ENCODE data around the gene MAPKBP1. TPM values are rescaled to one million over a fixed set of nuclear protein-coding genes. Genes with fewer than 3 reads are reported as not detected.

Gene MAPKBP1
- total and polyA plus RNA-seq, 9 of the 15 experiments (the other 6 are each of a cell fraction or from before 2014, with no cell fraction given): 0.15 to 9.5 (median 4.5) TPM

- ChIA-PET POLR2A (interaction anchor here (1.0 to 1.8 kb wide), 2 partner anchors 11 to 13 kb away, joined by 3 to 4 read pairs; partner anchors contain the start of gene JMJD7), CTCF (ENCODE audit: low intra/inter-chr PET ratio) (no interaction called here)
- no peak for ATAC-seq
- in situ Hi-C loops (cut with MboI) (no loop called here), intact Hi-C loops (cut with micrococcal nuclease) (no loop called here)
- no peak for FAIRE-seq
- no peak overlapping the region for H3K4me2 ChIP-seq (ENCODE audit: insufficient read depth, low read length)
- H3K27ac ChIP-seq (ENCODE audit: extremely low read depth, low read depth, low read length): no peak overlapping the region
- no peaks in the 10 kb centered on the region for H3K9me1 ChIP-seq (ENCODE audit: control insufficient read depth, insufficient read depth, low read length)
- BruUV-seq (replicated peaks): no TSS peak
- H3K9me3 ChIP-seq (replicated peaks; ENCODE audit: control insufficient read depth, insufficient read depth, low read depth, low read length): no peaks in the 10 kb centered on the region
- 80% methylated on average over 8 of the region's 10 CpGs for WGBS (ENCODE audit: insufficient coverage, low coverage, missing lambda C conversion rate)
- H3K9ac ChIP-seq (ENCODE audit: insufficient read depth in 1 of 2, low read depth in 2 of 2, low read length in 2 of 2): no peak overlapping the region
- no peaks in the 10 kb centered on the region for H4K20me1 ChIP-seq (replicated peaks; ENCODE audit: control insufficient read depth, insufficient read depth, low read length)
- no peak for DNase-seq (ENCODE audit: extremely low read depth in 1 of 4, low spot score in 3 of 4)
- H3K4me1 ChIP-seq (replicated peaks in 1 of 2; ENCODE audit: control insufficient read depth in 2 of 2, insufficient read depth in 2 of 2, low read length in 2 of 2): peaks cover 0 to 21% of the 10 kb centered on the region in 2 experiments; a peak in 2 of 5 replicates
- H3K79me2 ChIP-seq (ENCODE audit: control insufficient read depth, insufficient read depth, low read length): no peaks in the 10 kb centered on the region
- no peaks in the 10 kb centered on the region for H3K27me3 ChIP-seq (ENCODE audit: control insufficient read depth in 2 of 2, insufficient read depth in 2 of 2, low read length in 2 of 2)
- H2AFZ ChIP-seq (ENCODE audit: low read depth, low read length): no peak overlapping the region
- H3K4me3 ChIP-seq: no peak overlapping the region
- H3K36me3 ChIP-seq (ENCODE audit: control insufficient read depth, insufficient read depth, low read length): no peaks in the 10 kb centered on the region; the same call in 2 of the 3 replicates
- TF ChIP-seq, protein P1, sequence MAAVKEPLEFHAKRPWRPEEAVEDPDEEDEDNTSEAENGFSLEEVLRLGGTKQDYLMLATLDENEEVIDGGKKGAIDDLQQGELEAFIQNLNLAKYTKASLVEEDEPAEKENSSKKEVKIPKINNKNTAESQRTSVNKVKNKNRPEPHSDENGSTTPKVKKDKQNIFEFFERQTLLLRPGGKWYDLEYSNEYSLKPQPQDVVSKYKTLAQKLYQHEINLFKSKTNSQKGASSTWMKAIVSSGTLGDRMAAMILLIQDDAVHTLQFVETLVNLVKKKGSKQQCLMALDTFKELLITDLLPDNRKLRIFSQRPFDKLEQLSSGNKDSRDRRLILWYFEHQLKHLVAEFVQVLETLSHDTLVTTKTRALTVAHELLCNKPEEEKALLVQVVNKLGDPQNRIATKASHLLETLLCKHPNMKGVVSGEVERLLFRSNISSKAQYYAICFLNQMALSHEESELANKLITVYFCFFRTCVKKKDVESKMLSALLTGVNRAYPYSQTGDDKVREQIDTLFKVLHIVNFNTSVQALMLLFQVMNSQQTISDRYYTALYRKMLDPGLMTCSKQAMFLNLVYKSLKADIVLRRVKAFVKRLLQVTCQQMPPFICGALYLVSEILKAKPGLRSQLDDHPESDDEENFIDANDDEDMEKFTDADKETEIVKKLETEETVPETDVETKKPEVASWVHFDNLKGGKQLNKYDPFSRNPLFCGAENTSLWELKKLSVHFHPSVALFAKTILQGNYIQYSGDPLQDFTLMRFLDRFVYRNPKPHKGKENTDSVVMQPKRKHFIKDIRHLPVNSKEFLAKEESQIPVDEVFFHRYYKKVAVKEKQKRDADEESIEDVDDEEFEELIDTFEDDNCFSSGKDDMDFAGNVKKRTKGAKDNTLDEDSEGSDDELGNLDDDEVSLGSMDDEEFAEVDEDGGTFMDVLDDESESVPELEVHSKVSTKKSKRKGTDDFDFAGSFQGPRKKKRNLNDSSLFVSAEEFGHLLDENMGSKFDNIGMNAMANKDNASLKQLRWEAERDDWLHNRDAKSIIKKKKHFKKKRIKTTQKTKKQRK (IDR thresholded peaks at IDR 0.05; ENCODE audit: borderline replicate concordance, low read depth, low read length): no peak
- no peak for TF ChIP-seq SREBF1 (IDR thresholded peaks at IDR 0.05; ENCODE audit: borderline replicate concordance, low read depth, low read length)
- TF ChIP-seq, protein P2, sequence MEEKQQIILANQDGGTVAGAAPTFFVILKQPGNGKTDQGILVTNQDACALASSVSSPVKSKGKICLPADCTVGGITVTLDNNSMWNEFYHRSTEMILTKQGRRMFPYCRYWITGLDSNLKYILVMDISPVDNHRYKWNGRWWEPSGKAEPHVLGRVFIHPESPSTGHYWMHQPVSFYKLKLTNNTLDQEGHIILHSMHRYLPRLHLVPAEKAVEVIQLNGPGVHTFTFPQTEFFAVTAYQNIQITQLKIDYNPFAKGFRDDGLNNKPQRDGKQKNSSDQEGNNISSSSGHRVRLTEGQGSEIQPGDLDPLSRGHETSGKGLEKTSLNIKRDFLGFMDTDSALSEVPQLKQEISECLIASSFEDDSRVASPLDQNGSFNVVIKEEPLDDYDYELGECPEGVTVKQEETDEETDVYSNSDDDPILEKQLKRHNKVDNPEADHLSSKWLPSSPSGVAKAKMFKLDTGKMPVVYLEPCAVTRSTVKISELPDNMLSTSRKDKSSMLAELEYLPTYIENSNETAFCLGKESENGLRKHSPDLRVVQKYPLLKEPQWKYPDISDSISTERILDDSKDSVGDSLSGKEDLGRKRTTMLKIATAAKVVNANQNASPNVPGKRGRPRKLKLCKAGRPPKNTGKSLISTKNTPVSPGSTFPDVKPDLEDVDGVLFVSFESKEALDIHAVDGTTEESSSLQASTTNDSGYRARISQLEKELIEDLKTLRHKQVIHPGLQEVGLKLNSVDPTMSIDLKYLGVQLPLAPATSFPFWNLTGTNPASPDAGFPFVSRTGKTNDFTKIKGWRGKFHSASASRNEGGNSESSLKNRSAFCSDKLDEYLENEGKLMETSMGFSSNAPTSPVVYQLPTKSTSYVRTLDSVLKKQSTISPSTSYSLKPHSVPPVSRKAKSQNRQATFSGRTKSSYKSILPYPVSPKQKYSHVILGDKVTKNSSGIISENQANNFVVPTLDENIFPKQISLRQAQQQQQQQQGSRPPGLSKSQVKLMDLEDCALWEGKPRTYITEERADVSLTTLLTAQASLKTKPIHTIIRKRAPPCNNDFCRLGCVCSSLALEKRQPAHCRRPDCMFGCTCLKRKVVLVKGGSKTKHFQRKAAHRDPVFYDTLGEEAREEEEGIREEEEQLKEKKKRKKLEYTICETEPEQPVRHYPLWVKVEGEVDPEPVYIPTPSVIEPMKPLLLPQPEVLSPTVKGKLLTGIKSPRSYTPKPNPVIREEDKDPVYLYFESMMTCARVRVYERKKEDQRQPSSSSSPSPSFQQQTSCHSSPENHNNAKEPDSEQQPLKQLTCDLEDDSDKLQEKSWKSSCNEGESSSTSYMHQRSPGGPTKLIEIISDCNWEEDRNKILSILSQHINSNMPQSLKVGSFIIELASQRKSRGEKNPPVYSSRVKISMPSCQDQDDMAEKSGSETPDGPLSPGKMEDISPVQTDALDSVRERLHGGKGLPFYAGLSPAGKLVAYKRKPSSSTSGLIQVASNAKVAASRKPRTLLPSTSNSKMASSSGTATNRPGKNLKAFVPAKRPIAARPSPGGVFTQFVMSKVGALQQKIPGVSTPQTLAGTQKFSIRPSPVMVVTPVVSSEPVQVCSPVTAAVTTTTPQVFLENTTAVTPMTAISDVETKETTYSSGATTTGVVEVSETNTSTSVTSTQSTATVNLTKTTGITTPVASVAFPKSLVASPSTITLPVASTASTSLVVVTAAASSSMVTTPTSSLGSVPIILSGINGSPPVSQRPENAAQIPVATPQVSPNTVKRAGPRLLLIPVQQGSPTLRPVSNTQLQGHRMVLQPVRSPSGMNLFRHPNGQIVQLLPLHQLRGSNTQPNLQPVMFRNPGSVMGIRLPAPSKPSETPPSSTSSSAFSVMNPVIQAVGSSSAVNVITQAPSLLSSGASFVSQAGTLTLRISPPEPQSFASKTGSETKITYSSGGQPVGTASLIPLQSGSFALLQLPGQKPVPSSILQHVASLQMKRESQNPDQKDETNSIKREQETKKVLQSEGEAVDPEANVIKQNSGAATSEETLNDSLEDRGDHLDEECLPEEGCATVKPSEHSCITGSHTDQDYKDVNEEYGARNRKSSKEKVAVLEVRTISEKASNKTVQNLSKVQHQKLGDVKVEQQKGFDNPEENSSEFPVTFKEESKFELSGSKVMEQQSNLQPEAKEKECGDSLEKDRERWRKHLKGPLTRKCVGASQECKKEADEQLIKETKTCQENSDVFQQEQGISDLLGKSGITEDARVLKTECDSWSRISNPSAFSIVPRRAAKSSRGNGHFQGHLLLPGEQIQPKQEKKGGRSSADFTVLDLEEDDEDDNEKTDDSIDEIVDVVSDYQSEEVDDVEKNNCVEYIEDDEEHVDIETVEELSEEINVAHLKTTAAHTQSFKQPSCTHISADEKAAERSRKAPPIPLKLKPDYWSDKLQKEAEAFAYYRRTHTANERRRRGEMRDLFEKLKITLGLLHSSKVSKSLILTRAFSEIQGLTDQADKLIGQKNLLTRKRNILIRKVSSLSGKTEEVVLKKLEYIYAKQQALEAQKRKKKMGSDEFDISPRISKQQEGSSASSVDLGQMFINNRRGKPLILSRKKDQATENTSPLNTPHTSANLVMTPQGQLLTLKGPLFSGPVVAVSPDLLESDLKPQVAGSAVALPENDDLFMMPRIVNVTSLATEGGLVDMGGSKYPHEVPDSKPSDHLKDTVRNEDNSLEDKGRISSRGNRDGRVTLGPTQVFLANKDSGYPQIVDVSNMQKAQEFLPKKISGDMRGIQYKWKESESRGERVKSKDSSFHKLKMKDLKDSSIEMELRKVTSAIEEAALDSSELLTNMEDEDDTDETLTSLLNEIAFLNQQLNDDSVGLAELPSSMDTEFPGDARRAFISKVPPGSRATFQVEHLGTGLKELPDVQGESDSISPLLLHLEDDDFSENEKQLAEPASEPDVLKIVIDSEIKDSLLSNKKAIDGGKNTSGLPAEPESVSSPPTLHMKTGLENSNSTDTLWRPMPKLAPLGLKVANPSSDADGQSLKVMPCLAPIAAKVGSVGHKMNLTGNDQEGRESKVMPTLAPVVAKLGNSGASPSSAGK (IDR thresholded peaks at IDR 0.05): no peak
- TF ChIP-seq RBM25 (IDR thresholded peaks at IDR 0.05; ENCODE audit: low read depth, low read length, severe bottlenecking): no peak
- TF ChIP-seq SMARCE1 (IDR thresholded peaks at IDR 0.05): no peak
- no peak for TF ChIP-seq BACH1 (tag; IDR thresholded peaks at IDR 0.05)
- TF ChIP-seq ZNF121 (CRISPR knock-in tag; conservative IDR thresholded peaks at IDR 0.05): no peak
These were observed 66.8 kb downstream of the MAPKBP1 start for GRCh38 chr15:41841131-41841530.

All from K562 (cell line).